PC-9 (cell line): Measurements from ENCODE around the gene SLC51A.

Experiments used
- CTCF ChIP-seq: fragments of 200-600 bp; sonication (generic); conservative IDR thresholded peaks from 2 replicates; pipeline ENCODE4 v1.6.1; 2017; ENCODE audit warnings: mixed run types, antibody characterized with exemption, mild to moderate bottlenecking, moderate library complexity
- EZH2 ChIP-seq: fragments of 200-600 bp; sonication (generic); IDR thresholded peaks from 2 replicates; pipeline ENCODE4 v1.8.0; 2017; ENCODE audit warnings: antibody characterized with exemption, low read depth

DNA sequence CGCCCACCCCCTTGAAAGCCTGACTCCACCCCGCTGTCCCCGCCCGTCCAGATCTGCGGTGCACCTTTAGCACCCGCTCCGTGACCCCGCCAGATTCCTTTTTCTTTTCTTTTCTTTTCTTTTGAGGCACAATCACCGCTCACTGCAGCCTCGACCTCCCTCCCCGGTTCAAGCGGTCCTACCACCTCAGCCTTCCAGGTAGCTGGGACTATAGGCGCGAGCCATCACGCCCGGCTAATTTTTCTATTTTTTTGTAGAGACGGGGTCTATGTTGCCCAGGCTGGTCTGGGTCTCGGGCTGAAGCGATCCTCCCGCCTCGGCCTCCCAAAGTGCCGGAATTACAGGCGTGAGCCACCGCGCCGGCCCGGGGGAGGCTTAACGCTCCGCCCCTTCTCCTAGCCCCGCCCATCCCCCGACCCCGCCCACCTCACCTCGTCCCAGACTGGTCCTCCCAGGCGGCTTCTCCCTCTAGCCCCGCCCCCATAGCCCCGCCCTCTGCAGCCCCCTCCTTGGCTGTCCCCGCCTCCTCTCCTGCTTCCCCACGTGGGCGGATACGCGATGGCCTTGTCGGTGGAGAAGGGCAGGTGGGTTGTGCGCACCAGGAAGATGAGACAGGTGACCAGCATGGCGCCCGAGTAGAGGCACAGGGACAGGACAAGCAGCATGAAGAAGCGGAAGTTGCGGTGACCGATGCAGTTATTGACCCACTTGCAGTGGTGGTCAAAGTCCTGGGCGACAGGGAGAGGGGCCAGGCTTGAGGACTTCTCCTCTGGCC lies 8.3 kb upstream of the SLC51A start:
- TF ChIP-seq CTCF: no peak
- TF ChIP-seq EZH2: no peak
